CD1c-positive myeloid dendritic cell (primary cell): ENCODE data around the gene B3GAT3.
A peak's percentile ranks its signal among the peaks of the same experiment; 100 is the strongest.
"Not testable (repeated sequence)": the region's sequence is repeated elsewhere in the genome, so short reads cannot be mapped to it uniquely, and the experiment has no call there.

Source experiments
- DNase-seq: peaks from one replicate; pipeline ENCODE4 v3.0.0-alpha.2; 2016; ENCODE audit errors: extremely low spot score

Gene B3GAT3

GRCh38 chr11:62621567-62622470, at the start of gene B3GAT3:
Gene B3GAT3, minus strand, starts transcription at chr11:62621986. Its CDS starts 39 bp downstream, at chr11:62621947.
- DNase-seq, result peak; percentile 98

GRCh38 chr11:62671236-62671607, 49.4 kb upstream of the B3GAT3 start:
- no peak for DNase-seq

DNA sequence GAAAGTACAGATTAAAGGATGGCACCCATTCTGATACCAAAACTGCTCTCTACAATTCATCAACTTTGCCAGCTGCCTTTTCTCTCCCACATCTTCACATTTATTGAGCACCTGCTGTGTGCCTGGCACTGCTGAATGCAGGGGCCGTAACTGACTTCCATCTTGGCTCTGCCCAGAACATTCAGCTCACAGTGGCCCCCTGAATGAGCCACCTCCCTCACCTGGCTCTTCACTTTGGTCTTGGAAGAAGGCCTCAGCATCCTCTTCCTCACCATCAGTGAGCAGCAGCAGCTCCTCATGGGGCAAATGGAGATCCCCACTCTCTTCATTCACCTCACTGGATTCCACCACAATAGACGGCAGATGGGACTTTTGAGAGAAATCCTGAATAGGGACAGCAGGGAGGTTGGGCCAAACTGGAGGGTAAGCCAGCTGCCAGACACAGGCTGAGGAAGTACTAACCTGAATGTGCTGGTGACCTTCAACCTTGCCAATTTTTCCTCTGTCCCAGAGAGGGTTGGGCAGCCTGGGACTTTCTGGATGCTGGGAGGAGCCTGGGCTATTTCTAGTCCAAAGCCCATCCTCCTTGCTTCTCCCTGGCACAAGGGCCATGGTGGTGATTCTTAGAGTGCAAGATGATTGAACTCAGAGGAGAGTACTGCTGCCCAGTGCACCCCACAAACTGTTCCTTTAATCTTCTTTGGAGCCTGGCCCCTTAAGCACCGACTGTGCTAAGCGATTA, 47.8 kb upstream of the B3GAT3 start:
- no peak for DNase-seq

GRCh38 chr11:62667460-62667859, 45.7 kb upstream of the B3GAT3 start:
- no peak for DNase-seq

DNA sequence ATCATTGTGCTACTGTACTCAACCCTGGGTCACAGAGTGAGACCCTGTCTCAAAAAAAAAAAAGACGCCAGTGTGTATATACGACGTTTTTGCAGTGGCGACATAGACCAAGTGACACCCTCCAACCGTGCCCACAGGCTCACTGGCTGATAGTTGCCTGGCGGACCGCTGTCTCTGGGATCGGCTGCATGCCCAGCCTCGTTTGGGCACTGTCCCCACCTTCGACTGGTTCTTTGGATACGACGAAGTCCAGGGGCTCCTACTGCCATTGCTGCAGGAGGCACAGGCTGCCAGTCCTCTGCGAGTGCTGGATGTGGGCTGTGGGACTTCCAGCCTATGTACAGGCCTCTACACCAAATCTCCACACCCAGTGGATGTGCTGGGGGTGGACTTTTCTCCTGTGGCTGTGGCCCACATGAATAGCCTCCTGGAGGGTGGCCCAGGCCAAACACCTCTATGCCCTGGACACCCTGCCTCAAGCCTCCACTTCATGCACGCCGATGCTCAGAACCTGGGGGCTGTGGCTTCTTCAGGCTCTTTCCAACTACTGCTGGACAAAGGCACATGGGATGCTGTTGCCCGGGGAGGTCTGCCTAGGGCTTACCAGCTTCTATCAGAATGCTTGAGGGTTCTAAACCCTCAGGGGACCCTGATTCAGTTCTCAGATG, 44.6 kb upstream of the B3GAT3 start:
- DNase-seq, result no peak

DNA sequence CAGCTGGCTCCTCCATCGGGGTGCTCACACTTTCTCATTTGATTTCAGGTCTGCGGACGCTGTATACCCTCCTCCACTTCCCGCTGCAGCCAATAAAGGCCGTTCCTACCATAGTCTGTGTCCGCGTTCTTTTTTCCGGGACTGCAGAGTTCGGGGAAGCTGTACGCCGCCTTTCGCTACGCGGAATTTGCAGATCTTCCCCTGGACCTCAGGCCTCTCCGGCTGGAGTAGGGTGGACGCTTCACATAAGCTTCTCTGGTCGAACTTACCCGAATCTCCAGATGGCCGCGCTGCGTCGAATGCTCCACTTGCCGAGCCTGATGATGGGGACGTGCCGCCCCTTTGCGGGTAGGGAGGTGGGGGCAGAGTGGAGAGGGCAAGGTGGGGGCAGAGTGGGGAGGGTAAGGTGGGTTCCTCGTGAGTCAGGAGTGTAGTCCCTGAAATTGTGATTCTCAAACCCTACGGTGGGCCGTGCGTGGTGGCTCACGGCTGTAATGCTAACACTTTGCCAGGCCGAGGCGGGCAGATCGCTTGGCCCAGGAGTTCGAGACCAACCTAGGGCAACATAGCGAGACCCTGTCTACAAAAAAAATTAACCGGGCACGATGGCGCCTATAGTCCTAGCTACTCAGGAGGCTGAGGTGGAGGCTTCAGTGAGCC, 43.9 kb upstream of the B3GAT3 start:
- peak; percentile 61 for DNase-seq

DNA sequence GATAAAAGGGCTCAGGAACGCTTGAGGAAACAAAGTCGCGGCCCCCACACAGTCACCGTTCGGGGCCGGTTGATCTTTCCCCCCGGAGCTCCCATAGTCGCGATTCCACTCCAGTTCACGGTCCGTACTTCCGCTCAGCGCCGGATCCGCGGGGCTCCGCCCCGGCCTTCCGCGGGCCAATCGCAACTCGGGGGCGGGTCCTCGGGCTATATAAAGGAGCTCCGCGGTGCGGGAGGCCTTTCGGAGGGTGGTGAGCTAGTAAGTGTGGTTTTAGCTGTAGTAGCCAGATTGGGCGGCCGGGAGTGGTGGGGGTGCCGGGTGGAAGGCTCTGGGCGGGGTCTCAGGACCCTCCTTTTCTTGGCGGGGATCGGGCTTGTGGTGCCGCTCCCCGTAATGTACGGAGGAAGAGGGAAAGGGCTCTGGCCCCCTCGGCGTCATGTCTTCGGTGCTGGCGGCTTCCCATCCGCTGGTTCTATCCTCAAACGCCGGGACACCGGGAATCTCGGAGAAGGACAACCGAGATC, 43.4 kb upstream of the B3GAT3 start, which contains the start of the genes C11orf98 and CSKMT:
Gene C11orf98, minus strand, starts transcription at position 136 of the 524 bp plus-strand sequence. Its CDS starts 41 bp downstream, at position 95.
Gene CSKMT, plus strand, starts transcription at position 238 of the 524 bp plus-strand sequence. CDS start 568 bp downstream, outside the sequence.
- peak; percentile 97 for DNase-seq

- DNase-seq, result peak; percentile 49
Measured at GRCh38 chr11:62664405-62665074, 42.8 kb upstream of the B3GAT3 start.

GRCh38 chr11:62656796-62657429, 35.1 kb upstream of the B3GAT3 start:
- no peak for DNase-seq

DNA sequence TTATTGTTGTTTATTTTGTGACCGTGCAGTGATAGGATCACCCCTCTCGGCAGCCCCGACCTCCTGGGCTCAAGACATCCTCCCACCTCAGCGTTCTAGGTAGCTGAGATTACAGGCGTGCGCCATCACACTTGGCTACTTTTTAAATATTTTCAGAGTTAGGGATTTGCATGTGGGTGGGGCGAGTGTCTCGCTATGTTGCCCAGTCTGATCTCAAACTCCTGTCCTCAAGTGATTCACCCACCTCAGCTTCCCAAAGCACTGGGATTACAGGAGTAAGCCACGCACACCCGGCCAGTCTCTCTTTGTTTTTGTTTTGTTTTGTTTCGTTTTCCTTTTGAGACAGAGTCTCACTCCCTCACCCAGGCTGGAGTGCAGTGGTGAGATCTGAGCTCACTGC, 32.5 kb upstream of the B3GAT3 start:
- DNase-seq, result no peak

DNA sequence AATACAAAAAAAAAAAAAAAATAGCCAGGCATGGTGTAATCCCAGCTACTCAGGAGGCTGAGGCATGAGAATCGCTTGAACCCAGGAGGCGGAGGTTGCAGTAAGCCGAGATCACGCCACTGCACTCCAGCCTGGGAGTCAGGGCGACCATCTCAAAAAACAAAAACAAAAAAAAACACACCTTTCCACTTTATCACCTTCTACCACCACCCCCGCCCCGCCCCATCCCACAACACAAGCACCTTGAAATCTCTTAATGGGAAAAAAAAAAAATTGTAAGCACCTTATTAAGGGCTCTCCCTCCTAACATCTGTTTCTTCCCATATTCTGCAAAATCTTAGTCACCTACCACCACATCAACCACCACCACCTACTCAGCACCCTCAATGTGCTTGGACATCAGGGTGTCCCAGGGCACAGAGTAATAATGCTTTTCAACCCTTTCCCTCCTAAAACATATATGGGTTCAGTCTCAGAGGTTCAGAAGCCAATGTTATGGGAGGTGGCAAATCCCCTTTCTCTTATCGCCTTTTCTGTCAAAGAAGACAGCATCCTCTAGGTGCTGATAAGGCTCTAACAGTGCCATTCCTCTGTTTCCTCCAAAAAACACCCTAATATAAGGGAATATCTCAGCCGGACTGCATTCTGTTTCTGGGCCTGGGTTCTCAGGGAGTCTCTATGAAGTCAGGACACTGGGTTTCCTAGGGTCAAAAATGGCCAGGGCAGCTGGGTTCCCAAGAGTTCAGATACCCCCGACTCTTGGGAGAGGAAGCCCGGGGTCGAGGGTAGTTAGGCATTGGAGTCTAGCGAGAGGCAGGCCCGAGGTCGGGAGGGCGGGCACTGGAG, 30.6 kb upstream of the B3GAT3 start:
- no peak for DNase-seq

GRCh38 chr11:62650283-62650682, 28.5 kb upstream of the B3GAT3 start:
- DNase-seq, result not testable (repeated sequence)

- no peak for DNase-seq
Measured at GRCh38 chr11:62649486-62649885, 27.7 kb upstream of the B3GAT3 start.

DNA sequence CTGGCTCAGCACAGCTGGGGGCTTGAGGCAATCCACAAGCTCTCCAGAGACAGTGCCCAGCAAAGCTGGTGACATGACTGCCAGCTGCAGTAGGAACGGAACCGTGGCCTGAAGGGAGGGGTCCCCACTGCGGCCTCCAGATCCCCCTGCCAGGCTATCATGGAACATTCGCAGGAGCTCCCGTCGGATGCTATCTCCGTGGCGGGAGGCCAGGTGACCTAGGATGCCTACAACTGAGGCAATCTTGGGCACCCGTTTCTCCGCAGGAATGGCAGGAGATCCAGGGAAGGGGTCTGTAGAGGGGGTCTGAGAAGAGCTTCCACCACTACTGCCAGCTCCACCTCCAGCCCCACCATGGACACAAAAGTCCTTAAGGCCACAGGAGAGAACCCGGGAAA, 27.2 kb upstream of the B3GAT3 start:
- no peak for DNase-seq

GRCh38 chr11:62648185-62648966, 26.6 kb upstream of the B3GAT3 start:
- DNase-seq, result no peak

DNA sequence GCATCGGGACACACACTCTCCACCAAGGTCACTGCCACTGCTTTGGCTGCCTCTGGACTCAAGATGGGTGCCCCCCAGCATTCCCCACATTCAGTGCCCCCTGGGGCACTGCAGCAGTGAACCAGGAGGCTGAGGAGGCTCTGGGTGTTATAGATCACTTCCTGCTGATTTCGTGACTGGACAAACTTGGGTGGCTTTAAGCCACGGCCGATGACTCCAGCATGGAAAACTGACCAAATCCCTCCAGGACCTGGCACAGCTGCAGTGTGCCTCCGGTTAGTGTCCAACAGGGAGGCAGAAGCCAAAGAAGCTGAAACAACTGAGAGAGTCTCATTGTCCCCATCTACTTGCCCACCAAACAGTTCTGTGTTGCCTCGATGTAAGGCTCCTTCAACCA, 25.8 kb upstream of the B3GAT3 start:
- DNase-seq, result no peak

- no peak for DNase-seq
Measured at GRCh38 chr11:62646825-62647608, 25.2 kb upstream of the B3GAT3 start.
